HEK293T (cell line): ENCODE results near the gene NPIPB6.
"Not testable (repeated sequence)": the region's sequence is repeated elsewhere in the genome, so short reads cannot be mapped to it uniquely, and the experiment has no call there.

Experiments used
- CTCF ChIA-PET: fragments of 350-600 bp; formaldehyde crosslinking; extraction: SDS; loops from one replicate; lab custom pipeline; 2021; ENCODE audit warnings: antibody characterized with exemption, inconsistent platforms; lab: Yijun Ruan, JAX
- POLR2A ChIA-PET: fragments of 350-600 bp; formaldehyde crosslinking; extraction: SDS; loops from one replicate; lab custom pipeline; 2020; ENCODE audit warnings: antibody characterized with exemption, inconsistent platforms; lab: Yijun Ruan, JAX
- DNase-seq: peaks from one replicate; pipeline ENCODE4 v3.0.0; 2012; ENCODE audit warnings: mixed read lengths; ENCODE audit errors: extremely low spot score

Gene NPIPB6

GRCh38 chr16:28363408-28363807, at the start of gene NPIPB6:
Gene NPIPB6 (minus strand): TSS chr16:28363508. CDS start chr16:28362822, 686 bp downstream.
- POLR2A ChIA-PET, CTCF ChIA-PET, DNase-seq: not testable (repeated sequence)

DNA sequence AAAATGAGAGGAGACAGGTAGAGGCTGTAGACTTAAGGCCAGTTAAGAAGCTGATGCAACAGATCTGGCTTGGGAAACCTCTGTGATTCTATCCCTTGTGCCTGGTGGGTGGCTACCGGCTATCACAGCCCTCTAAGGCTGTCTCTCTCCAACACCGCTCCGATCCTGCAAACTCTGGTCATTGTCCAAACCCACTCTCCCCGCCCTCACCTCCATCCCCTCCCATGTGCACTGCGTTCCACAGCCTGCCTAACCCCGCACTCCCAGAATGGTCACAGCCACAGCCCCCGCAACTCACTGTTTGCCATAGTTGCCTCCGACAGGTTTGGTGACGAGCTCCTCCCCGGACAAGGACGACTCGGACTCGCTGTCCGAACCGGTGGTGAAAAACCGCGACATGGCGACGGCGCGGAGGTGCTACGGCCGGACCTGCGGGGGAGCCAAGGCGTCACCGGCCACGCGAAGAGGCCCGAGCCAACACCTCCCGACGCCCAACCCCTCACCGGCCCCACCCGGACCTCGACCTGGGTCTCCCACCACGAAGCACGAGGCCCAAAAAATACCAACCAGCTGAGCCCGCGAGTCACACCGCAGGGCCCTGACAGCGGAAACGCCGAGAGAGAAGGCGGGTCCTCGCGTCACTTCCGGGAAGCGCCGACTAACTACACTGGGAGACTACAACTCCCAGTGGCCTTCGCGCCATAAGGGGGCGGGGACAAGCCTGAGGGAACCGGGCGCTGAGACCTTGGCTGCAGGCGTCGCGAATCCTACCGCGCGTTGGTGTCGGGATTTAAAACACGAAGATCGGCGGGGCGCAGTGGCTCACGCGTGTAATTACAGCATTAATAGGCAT, 40.1 kb upstream of the NPIPB6 start, which contains the start of gene EIF3CL:
Gene EIF3CL (minus strand): TSS at position 622 of the 853 bp plus-strand sequence. CDS start 223 bp downstream, at position 399.
- DNase-seq, POLR2A ChIA-PET, CTCF ChIA-PET: not testable (repeated sequence)

GRCh38 chr16:28392054-28392453, 28.7 kb upstream of the NPIPB6 start:
- CTCF ChIA-PET, DNase-seq, POLR2A ChIA-PET: not testable (repeated sequence)

GRCh38 chr16:28382177-28382867, 19.0 kb upstream of the NPIPB6 start:
- DNase-seq, POLR2A ChIA-PET, CTCF ChIA-PET: not testable (repeated sequence)

GRCh38 chr16:28377822-28378221, 14.5 kb upstream of the NPIPB6 start:
- CTCF ChIA-PET = not testable (repeated sequence)

GRCh38 chr16:28377108-28377625, 13.9 kb upstream of the NPIPB6 start:
- POLR2A ChIA-PET, DNase-seq, CTCF ChIA-PET: not testable (repeated sequence)

More at GRCh38 chr16:28377822-28378221, 14.5 kb upstream of the NPIPB6 start:
- DNase-seq, POLR2A ChIA-PET: not testable (repeated sequence)

DNA sequence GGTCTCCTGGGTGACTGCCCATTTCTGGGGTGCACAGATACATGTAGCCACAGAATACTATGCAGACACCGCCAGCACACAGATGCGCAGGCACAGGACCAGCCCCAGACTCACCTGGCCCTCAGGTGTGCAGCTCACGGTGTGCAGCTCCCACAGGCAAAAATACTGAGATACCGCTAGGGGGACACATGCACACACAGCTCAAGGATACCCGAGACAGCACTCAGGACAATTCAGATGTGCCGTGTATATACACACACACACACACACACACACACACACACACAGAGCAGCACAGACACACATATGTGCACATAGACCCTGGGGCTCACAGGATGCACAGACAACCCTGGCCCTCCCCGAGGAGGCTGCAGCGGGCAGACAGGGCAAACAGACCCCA, 11.8 kb upstream of the NPIPB6 start:
- DNase-seq, CTCF ChIA-PET, POLR2A ChIA-PET: not testable (repeated sequence)

DNA sequence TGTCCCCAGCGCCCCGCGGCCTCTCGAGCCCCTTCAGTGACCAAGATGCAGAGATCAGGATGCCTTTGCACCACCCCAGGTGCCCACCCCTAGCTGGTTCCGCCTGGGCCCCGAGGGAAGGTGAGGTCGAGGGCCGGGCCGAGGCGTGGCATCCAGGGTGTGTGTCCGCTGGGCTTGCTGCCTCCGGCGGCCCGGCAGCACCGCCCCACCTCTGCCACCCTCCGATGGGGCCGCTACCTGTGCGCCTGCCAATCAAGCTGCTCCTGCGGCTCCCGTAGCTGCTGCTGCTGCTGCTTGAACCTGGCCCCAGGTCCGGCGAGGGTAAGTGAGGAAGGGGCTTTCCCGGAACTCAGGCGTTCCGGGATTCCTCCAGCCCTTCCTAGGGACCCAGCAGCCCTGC, 11.0 kb upstream of the NPIPB6 start:
- CTCF ChIA-PET, DNase-seq, POLR2A ChIA-PET: not testable (repeated sequence)

- CTCF ChIA-PET, DNase-seq, POLR2A ChIA-PET: not testable (repeated sequence)
These were observed 4.6 kb upstream of the NPIPB6 start for GRCh38 chr16:28367926-28368325.

DNA sequence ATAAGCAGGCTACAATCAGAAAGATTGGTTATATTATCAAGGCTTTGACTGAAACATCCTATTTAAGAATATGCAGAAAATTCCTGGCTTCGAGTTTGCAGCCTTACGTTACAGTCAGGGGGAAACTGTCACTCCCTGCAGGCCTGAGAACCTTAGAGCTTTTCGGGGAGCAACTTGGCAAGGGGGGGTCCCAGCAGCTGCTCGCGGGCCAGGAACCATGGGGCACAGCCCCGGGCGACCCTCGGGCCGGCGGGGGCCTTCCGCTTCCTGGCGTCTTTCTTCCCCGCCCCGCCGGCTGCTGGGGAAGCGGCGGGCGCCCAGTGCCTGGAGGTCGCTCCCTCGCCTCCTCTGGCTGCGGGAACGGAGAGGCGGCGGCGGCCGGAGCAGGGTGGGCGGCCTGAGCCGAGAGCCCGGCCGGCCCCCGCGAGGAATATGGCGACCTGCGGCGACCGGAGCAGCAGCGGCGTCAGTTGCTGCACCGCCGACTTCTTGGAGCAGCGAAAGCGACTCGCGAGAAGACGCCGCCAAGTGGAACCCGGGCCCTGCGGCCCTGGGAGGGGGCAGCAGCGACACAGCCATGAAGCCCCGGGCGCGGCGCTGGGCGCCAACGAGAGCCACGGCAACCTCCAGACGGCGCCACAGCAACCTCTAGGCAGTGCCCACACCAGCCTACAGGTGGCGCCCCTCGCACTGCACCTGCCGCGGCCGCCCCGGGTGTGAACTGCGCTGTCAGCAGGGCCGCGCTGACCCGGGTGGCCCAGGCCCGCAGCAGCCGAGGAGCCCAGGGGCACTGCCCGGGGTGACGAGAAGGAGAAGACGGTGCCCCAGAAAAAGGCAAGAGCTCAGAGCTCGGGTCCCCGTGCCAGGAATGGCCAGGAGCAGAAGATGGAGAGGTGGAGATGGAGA, 1.2 kb upstream of the NPIPB6 start:
- CTCF ChIA-PET, POLR2A ChIA-PET, DNase-seq: not testable (repeated sequence)

- CTCF ChIA-PET, POLR2A ChIA-PET: not testable (repeated sequence)
These were observed 708 bp downstream of the NPIPB6 start for GRCh38 chr16:28362600-28362999.

DNA sequence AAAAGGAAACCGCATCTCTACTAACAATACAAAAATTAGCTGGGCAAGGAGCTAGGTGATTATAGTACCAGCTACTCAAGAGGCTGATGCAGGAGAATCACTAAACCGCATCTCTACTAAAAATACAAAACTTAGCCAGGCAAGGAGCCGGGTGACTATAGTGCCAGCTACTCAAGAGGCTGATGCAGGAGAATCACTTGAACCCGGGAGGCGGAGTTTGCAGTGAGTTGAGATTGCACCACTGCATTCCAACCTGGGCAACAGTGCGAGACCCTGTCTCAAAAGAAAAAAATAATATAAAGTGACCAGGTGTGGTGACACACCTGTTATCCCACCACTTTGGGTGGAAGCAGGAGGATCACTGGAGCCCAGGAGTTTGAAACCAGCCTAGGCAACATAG, 25.1 kb downstream of the NPIPB6 start:
- DNase-seq, POLR2A ChIA-PET, CTCF ChIA-PET: not testable (repeated sequence)

More at GRCh38 chr16:28362600-28362999, 708 bp downstream of the NPIPB6 start:
- not testable (repeated sequence) for DNase-seq

- CTCF ChIA-PET, POLR2A ChIA-PET: not testable (repeated sequence)
These were observed 26.2 kb downstream of the NPIPB6 start for GRCh38 chr16:28336940-28337710.

DNA sequence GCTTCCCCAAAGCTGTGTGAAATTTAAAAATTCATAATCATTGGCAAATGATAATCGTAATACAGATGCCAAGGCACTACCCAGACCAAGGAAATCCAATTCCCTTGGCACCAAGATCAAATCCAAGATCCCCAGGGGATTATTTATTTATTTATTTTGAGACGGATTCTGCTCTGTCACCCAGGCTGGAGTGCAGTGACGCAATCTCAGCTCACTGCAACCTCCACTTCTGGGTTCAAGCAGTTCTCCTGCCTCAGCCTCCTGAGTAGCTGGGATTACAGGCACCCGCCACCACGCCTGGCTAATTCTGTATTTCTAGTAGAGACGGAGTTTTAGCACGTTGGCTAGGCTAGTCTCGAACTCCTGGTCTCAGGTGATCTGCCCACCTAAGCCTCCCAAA, 27.6 kb downstream of the NPIPB6 start:
- CTCF ChIA-PET, POLR2A ChIA-PET, DNase-seq: not testable (repeated sequence)

More at GRCh38 chr16:28336940-28337710, 26.2 kb downstream of the NPIPB6 start:
- DNase-seq = not testable (repeated sequence)

GRCh38 chr16:28332632-28333031, 30.7 kb downstream of the NPIPB6 start:
- CTCF ChIA-PET, DNase-seq, POLR2A ChIA-PET: not testable (repeated sequence)

- POLR2A ChIA-PET, CTCF ChIA-PET, DNase-seq: not testable (repeated sequence)
These were observed 32.3 kb downstream of the NPIPB6 start for GRCh38 chr16:28330981-28331380.

- DNase-seq, POLR2A ChIA-PET, CTCF ChIA-PET: not testable (repeated sequence)
These were observed 33.1 kb downstream of the NPIPB6 start for GRCh38 chr16:28330232-28330631.
